HG02973 (cell line): ENCODE data around the gene FAM110A.
"Not testable (repeated sequence)": the region's sequence is repeated elsewhere in the genome, so short reads cannot be mapped to it uniquely, and the experiment has no call there.

Experiments
- ATAC-seq: cut with Tn5 transposase; IDR thresholded peaks from one replicate; pipeline ENCODE4 v1.9.1; 2021; ENCODE audit warnings: moderate library complexity; ENCODE audit not compliant: unreplicated experiment

Gene FAM110A

DNA sequence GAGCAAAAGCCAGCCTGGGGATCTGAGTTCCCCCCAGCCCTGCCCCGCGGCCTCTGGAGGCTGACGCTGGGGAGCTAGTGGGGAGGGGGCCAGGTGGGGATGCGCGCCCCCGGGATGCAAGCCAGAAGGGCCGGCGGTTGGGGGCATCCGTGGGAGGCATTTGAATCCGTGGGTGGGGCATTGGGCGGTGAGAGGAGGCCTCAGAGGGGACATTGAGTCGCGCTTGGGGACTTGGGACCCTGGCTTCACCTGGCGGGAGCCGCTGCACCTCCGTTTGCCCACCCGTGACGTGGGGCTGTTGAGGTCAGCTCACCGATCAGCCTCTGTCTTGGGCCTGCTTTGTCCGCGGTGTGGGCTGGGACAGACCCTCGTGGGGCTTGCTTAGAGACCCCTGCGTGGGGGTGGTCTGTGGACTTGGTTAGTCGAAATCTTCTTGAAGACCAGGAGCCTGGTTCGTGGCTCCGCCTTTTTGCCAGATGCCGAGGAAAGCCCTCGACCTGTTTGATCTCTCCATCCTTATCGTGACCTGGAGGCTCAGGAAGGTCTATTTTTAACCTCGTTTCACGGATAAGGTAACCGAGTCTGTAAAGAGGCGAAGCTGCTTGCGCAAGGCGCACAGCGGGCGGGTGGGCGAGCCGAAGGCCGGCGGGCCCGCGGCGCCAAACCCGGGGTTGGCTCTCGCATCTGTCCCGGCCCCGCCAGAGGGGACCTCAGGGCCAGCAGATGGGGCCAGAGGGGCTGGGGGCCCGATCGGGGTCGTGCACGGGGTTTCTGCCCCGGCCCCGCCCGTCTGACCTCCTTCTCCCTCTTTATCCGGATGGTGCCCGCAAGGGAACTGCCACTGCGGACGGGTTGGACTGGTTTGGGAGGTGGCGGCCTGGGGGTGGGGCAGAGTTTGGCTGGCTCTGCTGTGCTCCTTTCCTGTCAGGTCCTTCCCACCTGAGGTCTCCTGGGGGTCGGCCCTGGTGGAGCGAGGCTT lies 8.3 kb downstream of the FAM110A start:
- ATAC-seq, result no peak

DNA sequence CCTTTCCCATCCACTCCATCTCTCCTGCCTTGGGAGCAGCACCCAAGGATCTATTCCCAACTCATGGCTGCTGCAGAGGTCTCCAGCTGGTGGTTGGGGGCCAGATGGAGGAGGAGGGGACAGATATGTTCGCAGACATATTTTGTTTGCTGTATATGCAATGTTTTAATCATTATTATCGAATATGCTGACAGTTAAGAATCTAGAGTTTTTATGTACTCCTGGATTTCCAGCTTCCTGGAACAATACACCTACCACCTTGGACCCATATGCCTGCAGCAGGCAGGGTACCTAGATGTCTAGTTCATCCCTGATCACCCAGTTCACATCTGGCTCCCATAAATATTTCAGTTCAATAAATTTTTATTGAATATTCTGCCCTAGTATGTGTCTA lies 9.0 kb downstream of the FAM110A start:
- no peak for ATAC-seq

DNA sequence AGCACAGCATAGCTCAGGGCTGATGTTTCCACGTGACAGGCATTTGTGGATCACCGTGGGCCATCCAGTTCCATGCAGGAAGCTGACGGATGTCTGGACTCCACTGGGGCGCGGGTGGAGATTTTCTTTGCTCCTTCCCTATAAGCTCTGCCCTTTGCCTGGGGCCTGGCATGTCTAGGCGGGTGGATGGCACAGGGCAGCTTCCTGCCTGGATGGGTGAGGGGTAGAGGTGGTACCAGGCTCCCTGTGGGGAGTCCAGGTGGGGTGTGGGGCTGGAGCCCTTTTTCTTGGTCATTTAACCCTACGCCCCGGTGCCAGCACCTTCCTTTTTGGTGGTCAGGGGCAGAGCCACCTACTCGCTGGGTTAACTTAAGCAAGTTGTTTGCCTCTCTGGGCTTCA lies 10.4 kb downstream of the FAM110A start:
- no peak for ATAC-seq

DNA sequence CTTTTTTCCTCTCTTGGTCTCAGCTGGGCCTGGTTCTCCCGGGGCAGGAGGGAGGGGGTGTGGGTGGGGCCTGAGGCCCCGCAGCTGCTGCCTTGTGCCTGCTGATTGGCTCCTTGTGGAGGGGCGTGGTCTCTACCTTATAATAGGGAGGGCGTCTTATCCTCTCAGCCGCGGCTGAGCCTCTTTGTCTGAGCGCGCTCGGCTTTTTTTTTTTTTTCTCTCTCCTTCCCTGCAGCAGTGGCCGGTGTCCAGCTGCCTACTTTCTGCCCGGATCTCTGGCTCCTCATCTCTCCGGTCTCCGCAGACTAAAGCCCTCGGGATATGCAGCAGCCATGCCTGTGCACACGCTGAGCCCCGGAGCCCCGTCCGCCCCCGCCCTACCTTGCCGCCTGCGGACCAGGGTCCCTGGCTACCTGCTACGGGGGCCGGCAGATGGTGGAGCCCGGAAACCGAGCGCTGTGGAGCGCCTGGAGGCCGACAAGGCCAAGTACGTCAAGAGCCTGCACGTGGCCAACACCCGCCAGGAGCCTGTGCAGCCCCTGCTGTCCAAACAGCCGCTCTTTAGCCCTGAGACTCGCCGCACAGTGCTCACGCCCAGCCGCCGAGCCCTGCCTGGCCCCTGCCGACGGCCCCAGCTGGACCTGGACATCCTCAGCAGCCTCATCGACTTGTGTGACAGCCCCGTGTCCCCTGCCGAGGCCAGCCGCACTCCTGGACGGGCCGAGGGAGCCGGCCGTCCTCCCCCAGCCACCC lies 11.1 kb downstream of the FAM110A start:
- ATAC-seq, result peak; percentile 87

DNA sequence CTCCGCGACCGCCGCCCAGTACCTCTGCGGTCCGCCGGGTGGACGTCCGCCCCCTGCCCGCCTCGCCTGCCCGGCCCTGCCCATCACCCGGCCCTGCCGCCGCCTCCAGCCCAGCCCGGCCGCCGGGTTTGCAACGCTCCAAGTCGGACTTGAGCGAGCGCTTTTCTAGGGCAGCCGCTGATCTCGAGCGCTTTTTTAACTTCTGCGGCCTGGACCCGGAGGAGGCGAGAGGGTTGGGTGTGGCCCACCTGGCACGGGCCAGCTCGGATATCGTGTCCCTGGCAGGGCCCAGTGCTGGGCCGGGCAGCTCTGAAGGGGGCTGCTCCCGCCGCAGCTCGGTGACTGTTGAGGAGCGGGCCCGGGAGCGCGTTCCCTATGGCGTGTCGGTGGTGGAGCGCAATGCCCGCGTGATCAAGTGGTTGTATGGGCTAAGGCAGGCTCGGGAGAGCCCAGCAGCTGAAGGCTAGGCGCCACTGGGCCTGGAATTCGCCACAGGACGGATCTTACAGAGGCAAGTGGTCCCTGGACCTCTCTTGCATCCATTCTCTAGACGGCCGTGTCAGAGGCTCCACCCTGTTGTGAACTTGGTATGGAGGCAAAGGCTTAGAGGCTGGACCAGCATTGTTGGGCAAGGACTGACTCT lies 11.8 kb downstream of the FAM110A start:
- ATAC-seq, result no peak

DNA sequence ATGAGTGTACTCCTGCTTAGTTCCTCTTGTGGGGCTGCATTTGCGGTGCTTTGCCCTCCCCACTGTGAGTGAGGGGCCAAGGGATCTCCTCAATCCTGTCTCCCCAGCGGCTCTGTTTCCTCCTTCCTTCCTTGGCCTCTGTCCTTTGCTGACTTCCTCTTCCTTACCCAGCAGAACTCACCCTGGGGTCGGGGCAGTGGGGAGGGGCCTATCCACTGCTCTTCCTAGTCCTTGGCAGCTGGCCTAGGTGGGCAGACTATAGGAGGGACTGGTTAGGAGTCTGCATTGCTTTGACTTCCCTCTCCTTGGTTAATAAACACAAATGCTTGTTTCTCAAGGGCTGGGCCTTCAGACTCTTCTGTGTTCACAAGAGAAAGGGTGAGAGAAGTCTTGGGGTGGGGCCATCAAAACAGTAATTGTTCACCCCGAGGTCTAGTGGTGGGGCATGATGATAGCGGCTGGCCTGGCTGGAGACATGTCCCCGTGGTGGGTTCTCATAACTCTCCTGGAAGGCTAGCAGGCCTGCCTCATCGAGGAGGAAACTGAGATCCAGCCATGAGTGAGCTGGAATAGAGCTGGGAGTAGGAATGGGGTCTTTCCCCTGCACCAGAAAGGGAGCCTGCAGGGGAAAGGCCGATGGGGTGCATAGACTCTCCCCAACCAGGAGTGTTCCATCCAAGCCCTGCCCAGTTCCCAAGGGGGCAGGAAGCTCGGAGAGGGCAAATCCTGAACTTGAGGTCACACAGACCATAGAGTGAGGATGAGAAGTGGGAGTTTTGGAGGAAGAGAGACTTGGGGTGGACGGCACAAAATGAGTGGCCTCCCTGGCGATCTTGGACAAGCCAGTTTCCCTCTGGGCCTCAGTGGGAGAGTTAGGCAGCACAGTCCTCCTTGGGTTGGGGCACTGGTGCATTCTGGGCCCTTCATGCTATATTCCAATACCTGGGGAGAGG lies 12.7 kb downstream of the FAM110A start:
- no peak for ATAC-seq

DNA sequence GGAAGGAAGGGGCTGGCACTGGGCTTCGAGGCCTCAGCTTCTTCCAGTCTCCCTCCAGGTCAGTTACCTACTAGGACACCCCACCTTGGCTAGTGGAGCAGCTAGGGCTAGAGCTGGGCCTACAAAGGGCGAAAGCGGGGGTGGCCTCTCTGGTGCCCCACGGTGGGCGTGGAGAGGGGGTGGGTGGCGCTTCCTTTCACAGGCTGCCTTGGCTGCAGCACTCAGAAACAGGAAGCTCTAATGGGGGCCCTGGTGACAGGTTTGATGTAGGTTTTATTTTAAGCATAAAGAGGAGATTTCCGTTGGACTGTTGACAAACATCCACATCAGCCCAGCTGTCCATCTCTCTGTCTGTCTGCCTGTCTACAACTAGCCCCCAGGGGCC lies 13.4 kb downstream of the FAM110A start:
- no peak for ATAC-seq

DNA sequence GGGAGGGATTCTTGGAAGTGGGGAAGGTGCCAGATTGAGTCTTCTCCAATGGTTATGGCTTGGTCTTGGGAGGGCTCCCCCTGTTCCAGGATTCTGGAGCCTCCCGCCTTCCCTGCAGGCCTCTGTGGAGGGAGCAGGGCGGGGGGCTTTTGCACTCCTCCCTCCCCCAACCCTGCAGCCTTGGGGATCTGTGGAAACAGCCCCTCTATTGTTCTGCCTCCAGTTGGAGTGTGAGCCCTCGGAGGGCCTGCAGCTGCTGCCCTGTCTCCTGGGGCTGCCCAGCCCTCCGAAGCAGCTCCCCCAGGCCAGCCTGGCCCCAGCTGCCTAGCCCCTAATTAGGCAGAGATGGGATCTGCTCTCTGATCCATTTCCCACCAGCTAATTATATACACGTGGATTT lies 14.7 kb downstream of the FAM110A start:
- no peak for ATAC-seq

DNA sequence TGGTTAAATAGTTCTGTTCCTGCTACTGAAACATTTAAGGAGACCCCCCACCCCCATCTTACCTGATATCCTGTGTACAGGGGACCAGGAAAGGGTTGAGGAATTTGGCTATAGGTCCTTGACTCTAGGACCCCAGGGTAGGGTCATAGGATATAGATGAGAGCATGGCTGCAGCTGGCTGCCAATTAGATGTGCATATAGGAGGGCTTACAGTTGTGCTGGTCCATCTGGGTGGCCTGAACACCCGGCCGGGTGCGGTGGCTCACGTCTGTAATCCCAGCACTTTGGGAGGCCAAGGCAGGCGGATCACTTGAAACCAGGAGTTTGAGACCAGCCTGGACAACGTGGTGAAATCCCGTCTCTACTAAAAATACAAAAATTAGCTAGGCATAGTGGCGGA lies 15.2 kb downstream of the FAM110A start:
- ATAC-seq, result not testable (repeated sequence)

DNA sequence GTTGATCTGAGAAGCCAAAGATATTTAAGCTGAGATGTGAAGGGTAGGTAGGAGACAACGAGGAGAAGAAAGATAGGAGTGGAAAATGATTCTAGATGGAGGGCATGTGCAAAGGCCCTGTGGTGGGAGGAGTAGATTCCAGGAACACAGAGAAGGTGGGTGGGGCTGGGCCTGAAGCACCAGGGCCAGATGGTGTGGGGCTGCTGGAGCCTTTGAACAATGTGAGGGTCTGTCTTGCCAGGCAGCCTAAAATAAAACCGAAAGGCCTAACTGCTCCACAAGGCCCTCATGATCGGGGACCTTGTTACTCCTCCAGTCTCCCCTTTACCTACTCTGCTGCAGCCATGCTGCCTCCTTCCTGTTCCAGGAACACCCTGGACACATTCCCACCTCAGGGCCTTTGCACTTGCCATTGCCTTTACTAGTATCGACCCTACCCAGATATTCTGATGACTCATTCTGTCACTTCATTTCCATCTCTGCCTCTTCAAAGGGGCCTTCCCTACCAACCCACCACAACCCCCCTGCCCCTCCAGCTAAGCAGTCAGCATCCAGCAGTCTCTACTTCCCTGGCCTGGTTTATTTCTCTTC lies 20.0 kb downstream of the FAM110A start:
- ATAC-seq, result no peak

DNA sequence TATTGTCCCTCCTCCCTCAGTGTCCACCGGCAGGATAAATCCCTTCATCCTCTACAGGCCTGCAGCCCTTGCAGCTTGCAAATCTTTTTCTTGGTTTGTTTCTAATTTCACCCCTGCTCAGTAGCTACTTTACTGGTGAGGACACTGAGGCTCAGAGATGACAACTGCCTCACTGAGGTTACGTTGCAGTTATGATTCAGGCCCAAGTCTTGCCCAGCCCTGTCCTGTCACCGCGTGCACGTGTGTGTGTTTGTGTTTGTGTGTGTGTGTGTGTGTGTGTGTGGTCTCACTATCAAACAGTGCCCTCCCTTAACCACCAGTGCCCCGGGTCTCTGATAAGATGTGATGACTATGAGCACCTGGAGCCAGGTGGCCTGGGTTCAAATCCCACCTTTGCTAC lies 21.1 kb downstream of the FAM110A start:
- ATAC-seq, result no peak

DNA sequence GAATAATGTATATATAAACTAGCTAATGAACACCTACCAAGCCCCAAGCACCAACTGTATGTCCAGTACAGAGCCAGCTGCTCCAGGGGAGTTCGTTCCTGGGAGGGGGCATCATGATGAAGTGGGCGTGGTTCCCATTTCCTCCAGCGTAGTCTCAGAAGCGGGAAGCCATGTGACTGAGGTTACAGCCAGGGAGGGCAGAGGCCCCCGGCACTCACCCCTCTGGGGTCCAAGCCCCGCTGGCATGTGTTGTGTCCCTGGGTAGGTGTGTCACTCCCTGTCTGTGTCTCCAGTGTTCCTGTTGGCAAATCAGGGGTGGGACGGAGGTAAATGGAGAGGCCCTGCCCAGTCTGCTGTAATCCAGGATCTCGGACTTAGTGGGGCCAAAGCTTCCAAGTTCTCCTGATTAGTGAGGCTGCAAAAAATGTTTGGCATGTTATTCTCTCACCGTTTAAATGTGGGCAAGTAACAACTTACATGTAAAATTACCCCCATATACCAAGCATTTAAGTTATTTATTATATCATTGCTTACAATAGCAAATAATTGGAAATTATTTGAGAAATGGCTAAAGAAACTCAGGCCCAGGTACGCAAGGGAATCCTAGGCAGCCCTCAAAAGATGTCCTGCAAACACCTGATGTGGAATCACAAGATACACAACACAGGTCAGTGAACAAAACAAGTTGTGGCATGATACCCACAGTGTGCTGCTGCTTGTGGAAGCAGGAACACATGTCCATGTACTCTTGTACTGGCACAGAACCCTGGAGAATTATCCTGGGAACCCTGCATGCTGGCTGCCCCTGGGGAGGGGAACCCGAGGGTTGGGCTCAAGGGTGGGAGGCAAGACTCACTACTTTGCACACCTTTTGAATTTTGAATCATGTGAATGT lies 22.2 kb downstream of the FAM110A start:
- no peak for ATAC-seq

DNA sequence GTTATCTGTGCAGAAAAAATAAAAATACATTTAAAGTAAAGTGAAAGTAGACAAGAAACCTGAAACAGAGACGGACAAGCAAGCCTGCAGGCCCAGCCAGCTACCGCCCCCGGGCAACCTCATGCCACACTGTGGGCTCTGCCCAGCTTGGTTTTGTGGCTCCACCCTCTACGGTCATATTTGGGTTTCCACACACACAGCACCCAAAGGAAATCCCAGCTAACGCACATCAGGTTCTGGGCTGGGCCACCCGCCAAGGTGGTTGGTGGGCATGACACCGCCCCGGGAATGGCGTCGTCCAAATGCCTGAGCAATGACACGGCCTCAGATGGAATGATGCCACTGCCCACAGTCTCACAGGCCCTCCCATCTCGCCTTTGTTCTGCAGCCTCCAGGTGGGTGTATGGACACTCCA lies 22.9 kb downstream of the FAM110A start:
- no peak for ATAC-seq

DNA sequence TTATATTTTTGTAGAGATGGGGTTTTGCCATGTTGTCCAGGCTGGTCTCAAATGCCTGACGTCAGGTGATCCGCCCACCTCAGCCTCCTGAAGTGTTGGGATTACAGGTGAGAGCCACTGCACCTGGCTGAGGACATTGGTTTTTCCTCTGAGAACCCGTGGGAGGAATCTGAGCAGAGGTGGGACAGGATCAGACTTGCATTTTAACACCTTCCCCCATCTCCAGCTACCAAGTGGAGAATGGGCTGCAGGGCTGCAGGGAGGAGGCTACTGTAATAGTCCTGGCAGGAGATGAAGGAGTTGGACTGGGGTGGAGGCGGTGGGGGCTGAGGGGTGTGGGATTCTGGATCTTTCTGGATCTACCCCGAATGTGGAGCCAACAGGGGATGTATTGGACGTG lies 24.5 kb downstream of the FAM110A start:
- no peak for ATAC-seq

DNA sequence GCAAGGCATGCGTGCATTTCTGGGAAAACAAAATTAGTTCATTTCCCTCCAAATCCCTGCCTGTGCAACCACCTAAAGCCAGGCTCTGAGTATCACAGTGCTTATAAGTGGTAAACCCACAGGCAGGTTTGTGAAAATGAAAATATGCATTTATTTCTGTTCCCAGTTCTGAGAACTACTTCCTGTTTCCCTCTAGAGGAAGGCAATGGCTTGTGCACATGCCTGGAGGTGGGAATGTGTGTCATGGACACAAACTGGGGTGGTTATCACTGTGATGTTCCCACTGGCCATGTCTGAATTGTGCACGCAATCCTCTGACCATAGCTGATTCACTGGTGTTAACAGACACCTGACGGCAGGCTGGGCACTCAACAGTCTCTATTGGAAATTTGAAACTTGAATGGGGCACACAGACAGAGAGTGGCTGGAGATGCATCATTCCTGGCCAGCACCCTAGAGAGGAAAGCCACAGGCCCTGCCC lies 26.3 kb downstream of the FAM110A start:
- no peak for ATAC-seq

DNA sequence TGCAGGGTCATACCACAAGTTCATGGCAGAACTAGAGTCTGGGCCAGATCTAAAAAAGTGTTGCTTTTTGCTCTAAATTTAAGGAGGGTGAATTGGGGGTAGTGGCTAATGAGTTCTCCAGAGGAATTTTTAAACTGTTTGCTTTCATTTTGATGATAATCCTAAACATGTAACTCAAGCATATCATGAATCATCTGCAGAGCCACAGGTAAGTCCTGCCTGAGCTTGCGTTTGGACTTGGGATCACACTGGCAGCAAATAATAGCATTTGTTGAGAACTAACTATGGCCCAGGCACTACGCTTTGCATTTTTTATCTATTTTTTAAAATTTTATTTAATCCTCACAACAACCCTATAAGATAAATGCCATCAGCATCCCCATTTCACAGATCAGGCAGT lies 27.4 kb downstream of the FAM110A start:
- ATAC-seq, result no peak

DNA sequence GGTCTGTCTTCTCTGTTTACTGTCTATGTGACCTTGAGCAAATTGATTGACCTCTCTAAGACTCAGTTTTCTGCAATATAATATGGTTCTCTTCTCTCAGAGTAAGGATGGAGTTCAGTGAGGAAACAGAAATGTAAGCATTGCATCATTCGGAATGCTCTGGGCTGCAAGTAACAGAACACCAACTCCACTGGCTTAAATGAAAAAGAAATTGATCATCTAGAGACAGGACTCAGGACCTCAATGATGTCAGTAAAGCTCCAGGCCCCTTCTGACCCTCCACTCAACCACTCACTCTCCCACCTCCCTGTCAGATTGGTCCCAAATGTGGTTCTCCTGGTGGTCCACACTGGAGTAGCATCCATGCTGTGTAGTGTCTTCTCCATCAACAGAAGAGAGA lies 31.9 kb downstream of the FAM110A start:
- ATAC-seq, result no peak

DNA sequence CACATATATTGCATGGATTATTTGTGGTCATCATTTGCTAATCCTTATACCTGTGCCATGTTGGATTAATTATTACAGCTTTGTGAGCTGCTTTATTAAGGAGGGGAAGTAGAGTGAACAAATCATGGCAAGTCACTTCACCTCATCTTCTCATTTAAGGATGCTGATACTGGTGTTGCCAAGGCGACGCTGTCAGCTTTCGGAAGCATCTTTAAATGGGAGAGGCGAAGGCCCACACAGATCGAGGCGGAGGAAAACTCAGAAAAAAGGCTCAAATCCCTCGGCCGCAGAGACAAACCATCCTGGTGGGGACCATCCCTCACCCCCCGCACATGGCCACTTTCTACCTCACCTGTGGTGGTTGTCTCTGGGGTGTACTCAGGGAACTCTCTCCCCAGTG lies 34.8 kb downstream of the FAM110A start:
- ATAC-seq, result no peak

DNA sequence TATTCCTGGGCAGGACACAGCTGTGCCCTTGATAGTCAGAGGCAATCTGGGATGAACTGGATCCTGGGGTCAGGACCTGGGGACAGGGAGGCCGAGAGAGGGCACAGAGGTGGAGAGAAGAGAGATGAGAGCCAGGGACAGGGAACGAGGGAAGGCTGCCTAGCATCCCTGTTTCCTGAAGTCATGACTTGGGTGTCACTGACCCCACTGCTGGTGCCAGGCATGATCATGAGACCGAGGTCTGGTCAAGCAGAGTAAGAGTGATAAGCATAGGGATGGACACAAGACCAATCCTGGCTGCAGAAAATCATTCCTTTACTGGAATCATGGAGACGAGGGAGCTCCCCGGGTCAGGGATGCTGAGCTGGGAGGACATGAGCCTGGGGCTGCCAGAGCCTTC lies 36.1 kb downstream of the FAM110A start:
- no peak for ATAC-seq
